ES-I3 (cell line): ENCODE measurements around the gene WNT5B.
A peak's percentile ranks its signal among the peaks of the same experiment; 100 is the strongest.

Experiments
- H3K36me3 ChIP-seq: 2 replicates; pipeline ENCODE4 v1.6.1; 2013; ENCODE audit warnings: mild to moderate bottlenecking, low read length, control low read depth, moderate library complexity; ENCODE audit not compliant: insufficient read depth
- H3K4me1 ChIP-seq: 2 replicates; pipeline ENCODE4 v1.6.1; 2013; ENCODE audit warnings: mild to moderate bottlenecking, control low read depth, low read length; ENCODE audit not compliant: insufficient read depth
- H3K9ac ChIP-seq: 2 replicates; pipeline ENCODE4 v1.6.1; 2013; ENCODE audit warnings: low read depth, mild to moderate bottlenecking, low read length, moderate library complexity
- H3K9me3 ChIP-seq: 2 replicates; pipeline ENCODE4 v1.6.1; 2013; ENCODE audit warnings: mild to moderate bottlenecking, low read length, moderate library complexity; ENCODE audit not compliant: control insufficient read depth, insufficient read depth

WNT5B gene

GRCh38 chr12:1662761-1663439, 33.9 kb downstream of the WNT5B start:
- H3K9me3 ChIP-seq = no peaks in the 10 kb centered on the region
- no peaks in the 10 kb centered on the region for H3K36me3 ChIP-seq
- H3K4me1 ChIP-seq = peaks cover 5% of the 10 kb centered on the region; the same call in 1 of the 2 replicates
- peak overlapping the region; percentile 47; the same call in 1 of the 2 replicates for H3K9ac ChIP-seq

- Histone ChIP-seq H3K9me3 (no peaks in the 10 kb centered on the region), H3K36me3 (no peaks in the 10 kb centered on the region), H3K9ac (no peak overlapping the region), H3K4me1 (peaks cover 5% of the 10 kb centered on the region; the same call in 1 of the 2 replicates)
Measured at GRCh38 chr12:1663440-1664132, 34.6 kb downstream of the WNT5B start.

- Histone ChIP-seq H3K9ac (no peak overlapping the region), H3K9me3 (no peaks in the 10 kb centered on the region), H3K4me1 (0 out of 2 replicates have a peak, but pooled peaks cover 2% of the 10 kb centered on the region), H3K36me3 (no peaks in the 10 kb centered on the region)
Measured at GRCh38 chr12:1665366-1665765, 36.3 kb downstream of the WNT5B start.

- Histone ChIP-seq H3K9ac (no peak overlapping the region), H3K4me1 (no peaks in the 10 kb centered on the region), H3K36me3 (no peaks in the 10 kb centered on the region), H3K9me3 (no peaks in the 10 kb centered on the region)
Measured at GRCh38 chr12:1666215-1666614, 37.2 kb downstream of the WNT5B start.

GRCh38 chr12:1666685-1667162, 37.7 kb downstream of the WNT5B start:
- Histone ChIP-seq H3K4me1 (no peaks in the 10 kb centered on the region), H3K9ac (no peak overlapping the region), H3K36me3 (no peaks in the 10 kb centered on the region), H3K9me3 (no peaks in the 10 kb centered on the region)

GRCh38 chr12:1668833-1669543, 40.0 kb downstream of the WNT5B start:
- no peaks in the 10 kb centered on the region for H3K9me3 ChIP-seq

GRCh38 chr12:1670358-1671268, 41.6 kb downstream of the WNT5B start:
- no peaks in the 10 kb centered on the region for H3K36me3 ChIP-seq
- H3K9me3 ChIP-seq = no peaks in the 10 kb centered on the region
- no peak overlapping the region for H3K9ac ChIP-seq
- H3K4me1 ChIP-seq = no peaks in the 10 kb centered on the region

More at GRCh38 chr12:1668833-1669543, 40.0 kb downstream of the WNT5B start:
- Histone ChIP-seq H3K36me3 (no peaks in the 10 kb centered on the region), H3K9ac (no peak overlapping the region), H3K4me1 (no peaks in the 10 kb centered on the region)

- Histone ChIP-seq H3K4me1 (no peaks in the 10 kb centered on the region), H3K36me3 (no peaks in the 10 kb centered on the region), H3K9ac (no peak overlapping the region), H3K9me3 (no peaks in the 10 kb centered on the region)
Measured at GRCh38 chr12:1676043-1676442, 47.0 kb downstream of the WNT5B start.

GRCh38 chr12:1680804-1681492, 51.9 kb downstream of the WNT5B start:
- Histone ChIP-seq H3K36me3 (no peaks in the 10 kb centered on the region), H3K9ac (no peak overlapping the region), H3K9me3 (no peaks in the 10 kb centered on the region), H3K4me1 (no peaks in the 10 kb centered on the region)

GRCh38 chr12:1681493-1681807, 52.4 kb downstream of the WNT5B start:
- Histone ChIP-seq H3K9me3 (no peaks in the 10 kb centered on the region), H3K36me3 (no peaks in the 10 kb centered on the region), H3K4me1 (no peaks in the 10 kb centered on the region), H3K9ac (no peak overlapping the region)

- H3K9ac ChIP-seq = no peak overlapping the region
- H3K9me3 ChIP-seq = no peaks in the 10 kb centered on the region
- H3K4me1 ChIP-seq = 0 out of 2 replicates have a peak, but pooled peaks cover 5% of the 10 kb centered on the region
- H3K36me3 ChIP-seq = no peaks in the 10 kb centered on the region
Measured at GRCh38 chr12:1688086-1688710, 59.2 kb downstream of the WNT5B start.

- peak within 1 kb of the TSS; percentile 88 for H3K9ac ChIP-seq
- H3K9me3 ChIP-seq = no peaks in the 10 kb centered on the region
- H3K36me3 ChIP-seq = no peaks in the 10 kb centered on the region
- H3K4me1 ChIP-seq = 0 out of 2 replicates have a peak, but pooled peaks cover 5% of the 10 kb centered on the region
Measured at GRCh38 chr12:1690578-1691122, 61.6 kb downstream of the WNT5B start, which contains the start of gene ADIPOR2. Gene ADIPOR2 (plus strand): TSS chr12:1691070. CDS start chr12:1754344, 63,274 bp downstream.
